Stimulated activated naive CD8-positive, alpha-beta T cell treated with anti-CD3 and anti-CD28 coated beads, Interleukin-15, Interleukin-2, amounts not matched to agents 100 ng/mL and 50 ng/mL, for 24 hours (primary cell): ENCODE measurements around the gene ZC3HAV1.
"Not testable (repeated sequence)": the region's sequence is repeated elsewhere in the genome, so short reads cannot be mapped to it uniquely, and the experiment has no call there.

Source experiments
- H3K27ac Mint-ChIP-seq: one replicate; pipeline ENCODE4 v1.8.0; 2021; ENCODE audit warnings: mild to moderate bottlenecking, mixed read lengths
- H3K27me3 Mint-ChIP-seq: one replicate; pipeline ENCODE4 v1.8.0; 2021; ENCODE audit warnings: mixed read lengths
- H3K36me3 Mint-ChIP-seq: one replicate; pipeline ENCODE4 v1.8.0; 2021; ENCODE audit warnings: low read depth, mixed read lengths
- H3K4me1 Mint-ChIP-seq: one replicate; pipeline ENCODE4 v1.8.0; 2021; ENCODE audit warnings: low read depth, mixed read lengths
- H3K4me3 Mint-ChIP-seq: one replicate; pipeline ENCODE4 v1.8.0; 2021; ENCODE audit warnings: mild to moderate bottlenecking, mixed read lengths
- H3K9me3 Mint-ChIP-seq: one replicate; pipeline ENCODE4 v1.8.0; 2021; ENCODE audit warnings: mixed read lengths

Gene ZC3HAV1

DNA sequence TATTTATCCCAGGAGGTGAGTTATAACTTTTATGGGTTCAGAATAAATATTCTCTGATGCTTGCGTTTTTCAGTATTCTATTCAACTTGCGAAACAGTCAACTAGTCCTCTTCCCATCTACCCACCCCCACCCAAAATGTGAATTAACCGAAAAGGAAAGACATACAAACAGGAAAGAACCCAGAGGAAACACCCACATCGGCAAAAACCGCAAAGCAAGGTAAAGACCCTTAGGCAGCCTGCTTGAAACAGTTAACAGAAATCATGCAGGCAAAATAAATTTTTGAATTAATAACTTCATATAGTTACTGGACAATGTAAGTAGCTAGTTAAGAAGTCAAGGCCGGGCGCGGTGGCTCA is 5.4 kb downstream of the ZC3HAV1 start:
- Mint-ChIP-seq H3K9me3 (no peaks in the 10 kb centered on the region), H3K4me3 (peak overlapping the region; percentile 96), H3K27me3 (no peaks in the 10 kb centered on the region), H3K4me1 (peaks cover 56% of the 10 kb centered on the region), H3K36me3 (peaks cover 76% of the 10 kb centered on the region), H3K27ac (peak overlapping the region; percentile 93)

DNA sequence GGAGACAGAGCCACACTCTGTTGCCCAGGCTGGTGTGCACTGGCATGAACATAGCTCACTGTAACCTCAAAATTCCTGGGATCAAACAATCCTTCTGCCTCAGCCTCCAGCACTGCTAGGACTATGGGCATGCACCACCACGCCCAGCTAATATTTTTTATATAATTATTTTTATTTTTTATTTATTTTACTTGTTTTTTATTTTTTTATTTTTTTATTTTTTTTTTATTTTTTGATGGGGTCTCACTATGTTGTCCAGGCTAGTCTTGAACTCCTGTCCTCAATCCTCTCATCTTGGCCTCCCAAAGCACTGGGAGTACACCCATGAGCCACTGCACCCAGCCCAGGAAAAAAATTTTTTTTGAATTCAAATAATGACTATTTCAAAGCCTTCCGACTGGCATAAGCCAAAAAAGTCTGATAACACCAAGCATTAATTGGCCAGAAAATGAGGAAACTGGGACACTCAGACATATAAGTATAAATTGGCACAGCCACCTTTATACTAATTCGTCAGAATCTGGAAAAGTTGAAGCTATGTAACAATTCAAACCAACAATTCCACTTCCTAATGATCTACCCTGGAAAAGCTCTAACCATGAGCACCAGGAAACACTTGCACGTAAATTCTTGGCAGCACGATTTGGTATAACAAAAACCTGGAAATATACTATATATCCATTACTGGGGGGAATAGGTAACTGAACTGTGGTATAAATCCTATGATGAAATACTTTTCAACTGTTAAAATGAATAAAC is 6.3 kb downstream of the ZC3HAV1 start:
- Mint-ChIP-seq H3K4me3 (peak overlapping the region; percentile 96), H3K36me3 (peaks cover 81% of the 10 kb centered on the region), H3K4me1 (peaks cover 64% of the 10 kb centered on the region), H3K27ac (peak overlapping the region; percentile 93), H3K9me3 (no peaks in the 10 kb centered on the region), H3K27me3 (no peaks in the 10 kb centered on the region)

DNA sequence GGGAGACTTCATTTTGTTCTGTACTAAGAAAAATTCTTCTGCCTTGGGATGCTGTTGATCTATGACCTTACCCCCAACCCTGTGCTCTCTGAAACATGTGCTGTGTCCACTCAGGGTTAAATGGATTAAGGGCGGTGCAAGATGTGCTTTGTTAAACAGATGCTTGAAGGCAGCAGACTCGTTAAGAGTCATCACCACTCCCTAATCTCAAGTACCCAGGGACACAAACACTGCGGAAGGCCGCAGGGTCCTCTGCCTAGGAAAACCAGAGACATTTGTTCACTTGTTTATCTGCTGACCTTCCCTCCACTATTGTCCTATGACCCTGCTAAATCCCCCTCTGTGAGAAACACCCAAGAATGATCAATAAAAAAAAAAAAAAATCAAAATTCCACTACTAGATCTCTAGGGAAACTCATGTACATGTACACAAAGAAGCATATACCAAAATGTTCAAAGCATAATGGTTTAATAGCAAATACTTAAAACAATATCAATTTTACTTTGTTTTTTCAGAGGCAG is 7.8 kb downstream of the ZC3HAV1 start:
- not testable (repeated sequence) for H3K27me3 Mint-ChIP-seq, H3K9me3 Mint-ChIP-seq
- Mint-ChIP-seq H3K36me3 (peaks cover 78% of the 10 kb centered on the region), H3K4me1 (peaks cover 78% of the 10 kb centered on the region), H3K4me3 (peak overlapping the region; percentile 81), H3K27ac (peak overlapping the region; percentile 82)

DNA sequence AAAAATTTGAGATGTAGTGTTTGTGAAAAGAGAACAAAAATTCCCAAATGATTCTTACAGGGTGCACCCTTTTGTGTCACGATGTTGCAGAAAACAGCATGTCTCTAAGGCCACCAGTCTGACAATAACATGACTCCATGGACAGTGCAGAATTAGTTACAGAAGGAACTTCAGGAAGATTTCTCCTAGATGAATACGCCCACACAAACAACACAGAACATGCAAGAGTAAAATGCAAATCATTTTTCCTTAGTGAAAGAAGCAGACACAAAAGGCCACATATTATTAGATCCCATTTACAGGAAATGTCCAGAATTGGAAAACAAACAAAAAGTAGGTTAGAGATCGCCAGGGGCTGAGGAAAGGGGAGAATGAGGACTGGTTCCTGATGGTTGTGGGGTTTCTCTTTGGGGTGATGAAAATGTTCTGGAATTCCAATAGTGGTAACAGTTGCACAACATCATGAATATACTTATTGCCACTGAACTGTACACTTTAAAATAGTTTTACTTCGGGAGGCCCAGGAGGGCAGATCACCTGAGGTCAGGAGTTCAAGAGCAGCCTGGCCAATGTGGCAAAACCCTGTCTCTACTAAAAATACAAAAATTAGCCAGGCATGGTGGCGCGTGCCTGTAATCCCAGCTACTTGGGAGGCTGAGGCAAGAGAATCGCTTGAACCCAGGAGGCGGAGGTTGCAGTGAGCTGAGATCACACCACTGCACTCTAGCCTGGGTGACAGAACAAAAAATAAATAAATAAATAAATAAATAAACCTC is 10.2 kb downstream of the ZC3HAV1 start:
- no peaks in the 10 kb centered on the region for H3K9me3 Mint-ChIP-seq
- peaks cover 92% of the 10 kb centered on the region for H3K4me1 Mint-ChIP-seq
- H3K36me3 Mint-ChIP-seq: peaks cover 81% of the 10 kb centered on the region
- H3K27me3 Mint-ChIP-seq: no peaks in the 10 kb centered on the region
- peak overlapping the region; percentile 64 for H3K4me3 Mint-ChIP-seq
- H3K27ac Mint-ChIP-seq: peak overlapping the region; percentile 89

DNA sequence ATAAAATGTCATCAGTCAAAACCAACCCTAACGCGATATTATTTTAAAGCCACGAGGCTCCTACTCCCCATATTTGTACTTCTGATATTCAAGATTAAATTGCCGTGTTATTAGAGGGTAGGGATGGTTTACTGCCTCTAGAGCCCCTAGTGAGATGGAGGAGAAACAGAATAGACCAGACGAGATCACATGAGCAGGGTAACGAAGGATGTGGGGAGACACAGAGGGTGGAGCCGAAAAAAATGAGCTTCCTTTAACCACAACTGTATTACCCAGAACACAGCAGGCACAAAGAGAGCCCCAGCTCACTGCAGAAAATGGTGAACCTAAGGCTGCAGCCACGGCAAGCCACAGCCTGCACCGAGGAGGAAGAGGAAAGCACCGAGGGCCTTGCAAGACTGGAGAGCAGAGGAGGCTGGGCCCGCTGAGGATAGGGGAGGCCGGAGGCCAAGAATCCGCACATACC is 14.3 kb downstream of the ZC3HAV1 start:
- H3K27ac Mint-ChIP-seq: peak overlapping the region; percentile 93
- no peaks in the 10 kb centered on the region for H3K27me3 Mint-ChIP-seq
- peaks cover 97% of the 10 kb centered on the region for H3K4me1 Mint-ChIP-seq
- no peaks in the 10 kb centered on the region for H3K9me3 Mint-ChIP-seq
- peak overlapping the region; percentile 79 for H3K4me3 Mint-ChIP-seq
- H3K36me3 Mint-ChIP-seq: peaks cover 84% of the 10 kb centered on the region

DNA sequence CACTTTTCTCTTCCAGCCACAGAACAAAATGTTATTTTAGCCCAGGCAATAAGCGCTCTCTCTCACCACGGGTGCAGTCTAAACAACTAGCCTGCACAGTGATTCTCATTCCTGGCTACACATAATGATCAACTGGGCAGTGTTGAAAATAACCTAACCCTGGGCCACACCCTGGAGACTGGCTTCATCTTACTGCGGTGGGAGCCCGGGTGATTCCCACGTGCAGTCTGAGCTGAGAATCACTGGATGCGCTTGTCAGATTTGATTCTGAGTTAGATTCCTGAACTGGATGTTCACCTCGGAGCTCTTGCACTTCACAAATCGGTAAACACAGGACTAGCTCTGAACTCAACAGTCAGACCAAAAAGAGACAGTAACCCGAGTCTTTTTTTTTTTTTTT is 14.9 kb downstream of the ZC3HAV1 start:
- H3K27ac Mint-ChIP-seq: peak overlapping the region; percentile 93
- H3K9me3 Mint-ChIP-seq: no peaks in the 10 kb centered on the region
- no peaks in the 10 kb centered on the region for H3K27me3 Mint-ChIP-seq
- H3K36me3 Mint-ChIP-seq: peaks cover 80% of the 10 kb centered on the region
- H3K4me1 Mint-ChIP-seq: peaks cover 92% of the 10 kb centered on the region
- H3K4me3 Mint-ChIP-seq: peak overlapping the region; percentile 79

DNA sequence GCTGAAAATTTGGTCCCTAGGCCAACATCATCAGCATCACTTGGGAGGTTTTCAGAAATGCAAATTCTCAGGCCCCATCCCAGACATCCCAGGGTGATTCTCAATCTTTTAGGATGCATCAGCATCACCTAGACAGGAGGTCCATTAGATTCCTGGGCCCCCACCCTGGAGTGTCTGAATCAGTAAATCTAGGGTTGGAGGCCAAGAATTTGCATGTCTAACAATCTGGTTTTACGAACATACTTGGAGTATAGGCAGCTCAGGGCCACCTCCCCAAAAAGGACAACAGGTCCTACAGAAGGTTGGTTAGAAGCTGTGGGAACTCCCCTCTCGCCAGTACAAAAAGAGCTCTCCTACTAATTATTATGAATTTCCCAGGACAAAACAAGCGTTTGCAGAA is 15.5 kb downstream of the ZC3HAV1 start:
- peaks cover 81% of the 10 kb centered on the region for H3K36me3 Mint-ChIP-seq
- H3K27me3 Mint-ChIP-seq: no peaks in the 10 kb centered on the region
- H3K4me1 Mint-ChIP-seq: peaks cover 92% of the 10 kb centered on the region
- H3K27ac Mint-ChIP-seq: peak overlapping the region; percentile 93
- peak overlapping the region; percentile 79 for H3K4me3 Mint-ChIP-seq
- H3K9me3 Mint-ChIP-seq: no peaks in the 10 kb centered on the region

DNA sequence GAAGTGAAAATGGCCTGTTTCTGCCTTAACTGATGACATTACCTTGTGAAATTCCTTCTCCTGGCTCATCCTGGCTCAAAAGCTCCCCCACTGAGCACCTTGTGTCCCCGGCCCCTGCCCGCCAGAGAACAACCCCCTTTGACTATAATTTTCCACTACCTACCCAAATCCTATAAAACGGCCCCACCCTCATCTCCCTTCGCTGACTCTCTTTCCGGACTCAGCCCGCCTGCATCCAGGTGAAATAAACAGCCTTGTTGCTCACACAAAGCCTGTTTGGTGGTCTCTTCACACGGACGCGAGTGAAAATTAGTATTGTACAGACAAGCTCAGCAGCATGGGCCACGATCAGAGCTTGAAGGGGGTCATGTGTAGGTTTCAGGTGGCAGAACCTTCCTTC is 16.0 kb downstream of the ZC3HAV1 start:
- H3K36me3 Mint-ChIP-seq: peaks cover 81% of the 10 kb centered on the region
- H3K4me1 Mint-ChIP-seq: peaks cover 89% of the 10 kb centered on the region

DNA sequence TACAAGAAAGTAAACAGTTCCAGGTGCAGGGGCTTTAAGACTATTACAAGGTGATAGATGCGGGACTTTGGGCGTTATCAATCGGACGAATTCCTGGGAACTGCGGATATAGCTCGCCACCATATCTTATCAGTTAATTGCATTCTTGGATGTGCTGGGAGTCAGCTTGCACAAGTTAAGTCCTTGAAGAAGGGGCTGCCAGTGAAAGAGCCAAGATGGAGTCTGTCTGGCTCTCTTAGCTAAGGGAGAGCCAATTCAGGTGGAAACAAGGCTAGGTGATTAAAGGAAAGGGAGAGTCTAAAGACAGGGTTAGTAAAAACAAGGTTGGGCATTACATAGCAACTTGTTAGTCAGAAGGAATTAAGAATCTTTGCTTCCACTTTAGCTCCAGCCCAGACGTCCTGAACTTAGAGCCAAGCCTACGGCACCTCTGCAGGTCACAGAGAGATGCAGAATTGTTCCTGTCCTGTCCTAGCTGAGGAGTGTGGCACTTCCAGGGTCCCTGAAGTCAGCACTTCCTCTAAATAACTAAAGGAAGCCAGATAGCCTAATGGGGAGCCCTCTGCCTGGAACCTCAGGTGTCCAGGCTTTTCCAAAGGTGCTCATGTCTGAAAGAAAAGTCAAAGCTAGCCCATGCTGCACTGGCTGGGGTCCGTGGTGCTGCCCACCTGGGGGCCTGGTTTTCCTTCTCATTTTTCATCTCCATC is 17.3 kb downstream of the ZC3HAV1 start:
- no peaks in the 10 kb centered on the region for H3K27me3 Mint-ChIP-seq
- peak overlapping the region; percentile 79 for H3K4me3 Mint-ChIP-seq

More for the DNA sequence above, 16.0 kb downstream of the ZC3HAV1 start:
- H3K27ac Mint-ChIP-seq: peak overlapping the region; percentile 93
- peak overlapping the region; percentile 79 for H3K4me3 Mint-ChIP-seq
- not testable (repeated sequence) for H3K9me3 Mint-ChIP-seq, H3K27me3 Mint-ChIP-seq

DNA sequence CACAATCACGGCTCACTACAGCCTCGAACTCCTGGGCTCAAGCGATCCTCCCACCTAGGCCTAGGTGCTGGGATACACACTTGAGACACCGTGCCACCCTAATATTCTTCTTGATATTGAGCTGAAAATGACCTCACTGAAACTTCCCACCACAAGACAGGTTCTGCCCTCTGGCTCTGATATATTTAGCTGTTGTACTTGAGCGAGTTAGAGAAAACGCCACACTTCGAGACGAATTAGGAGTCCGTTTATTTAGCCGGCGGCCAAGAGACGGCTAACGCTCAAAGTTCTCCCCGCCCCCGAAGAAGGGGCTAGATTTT is 17.9 kb downstream of the ZC3HAV1 start:
- Mint-ChIP-seq H3K36me3 (peaks cover 84% of the 10 kb centered on the region), H3K4me3 (peak overlapping the region; percentile 79)

More for the DNA sequence above, 17.3 kb downstream of the ZC3HAV1 start:
- peak overlapping the region; percentile 93 for H3K27ac Mint-ChIP-seq
- H3K36me3 Mint-ChIP-seq: peaks cover 84% of the 10 kb centered on the region
- peaks cover 86% of the 10 kb centered on the region for H3K4me1 Mint-ChIP-seq
- H3K9me3 Mint-ChIP-seq: peaks cover 7% of the 10 kb centered on the region

DNA sequence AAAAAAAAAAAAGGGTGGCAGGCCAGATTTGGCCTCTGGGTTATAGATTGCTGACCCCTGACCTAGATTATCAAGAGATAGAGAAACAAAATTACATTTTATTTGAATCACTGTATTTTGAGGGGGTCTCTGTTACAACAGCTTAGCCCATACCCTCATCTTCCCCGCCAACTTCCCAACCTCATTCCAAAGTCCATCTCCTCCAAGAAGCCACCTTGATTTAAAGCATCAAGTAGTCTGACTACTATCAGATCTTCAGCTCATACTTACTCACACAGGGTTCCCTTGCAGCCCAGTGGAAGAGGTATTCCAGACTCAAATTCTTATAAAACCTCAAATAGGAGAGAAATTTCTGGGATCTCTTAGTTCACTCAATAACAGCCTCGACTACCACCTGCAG is 20.4 kb downstream of the ZC3HAV1 start:
- no peak overlapping the region for H3K27ac Mint-ChIP-seq
- H3K36me3 Mint-ChIP-seq: peaks cover 89% of the 10 kb centered on the region
- peaks cover 86% of the 10 kb centered on the region for H3K4me1 Mint-ChIP-seq
- H3K9me3 Mint-ChIP-seq: peaks cover 14% of the 10 kb centered on the region
- H3K4me3 Mint-ChIP-seq: no peak overlapping the region
- H3K27me3 Mint-ChIP-seq: no peaks in the 10 kb centered on the region

More for the DNA sequence above, 17.9 kb downstream of the ZC3HAV1 start:
- H3K27ac Mint-ChIP-seq: peak overlapping the region; percentile 93
- H3K4me1 Mint-ChIP-seq: peaks cover 86% of the 10 kb centered on the region
- peaks cover 13% of the 10 kb centered on the region for H3K9me3 Mint-ChIP-seq
- no peaks in the 10 kb centered on the region for H3K27me3 Mint-ChIP-seq

DNA sequence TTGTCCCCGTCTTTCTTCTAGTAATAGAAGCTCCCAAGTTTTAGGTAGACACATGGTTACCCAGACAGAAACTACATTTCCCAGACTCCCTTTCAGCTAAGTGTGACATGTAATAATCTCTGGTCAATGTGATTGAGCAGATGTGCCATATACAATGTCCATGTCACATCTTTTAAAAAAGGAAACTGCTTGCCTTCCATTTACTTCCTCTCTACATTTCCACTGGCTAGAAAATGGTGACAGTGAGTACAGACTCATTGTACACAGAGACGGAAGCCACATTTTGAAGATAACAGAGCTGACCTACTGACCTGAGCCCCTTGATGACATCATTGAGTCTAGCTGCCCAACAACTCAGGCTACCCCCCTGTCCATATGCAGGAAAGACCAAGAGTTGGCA is 21.3 kb downstream of the ZC3HAV1 start:
- Mint-ChIP-seq H3K4me3 (no peak overlapping the region), H3K4me1 (peaks cover 86% of the 10 kb centered on the region), H3K36me3 (peaks cover 89% of the 10 kb centered on the region), H3K27me3 (no peaks in the 10 kb centered on the region), H3K27ac (peak overlapping the region; percentile 80), H3K9me3 (peaks cover 14% of the 10 kb centered on the region)

DNA sequence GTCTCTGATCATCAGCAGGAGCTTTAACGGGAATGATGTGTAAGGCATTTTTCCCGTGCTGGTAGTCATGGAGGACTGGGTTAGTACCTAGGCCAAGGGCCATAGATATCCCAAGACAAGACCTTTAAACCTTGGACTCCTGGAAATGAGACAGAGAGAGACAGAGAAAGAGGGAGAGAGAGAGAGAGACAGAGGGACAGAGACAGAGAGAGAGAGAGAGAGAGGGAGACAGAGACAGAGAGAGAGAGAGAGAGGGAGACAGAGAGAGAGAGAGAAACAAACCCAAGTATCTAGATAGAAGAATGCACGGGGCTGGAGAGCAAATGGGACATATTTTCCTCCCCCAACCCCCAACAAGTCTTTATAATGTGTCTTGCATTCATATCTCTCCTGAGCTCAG is 22.3 kb downstream of the ZC3HAV1 start:
- Mint-ChIP-seq H3K27me3 (no peaks in the 10 kb centered on the region), H3K27ac (peak overlapping the region; percentile 82), H3K4me1 (peaks cover 86% of the 10 kb centered on the region), H3K4me3 (no peak overlapping the region), H3K9me3 (peaks cover 14% of the 10 kb centered on the region), H3K36me3 (peaks cover 91% of the 10 kb centered on the region)

DNA sequence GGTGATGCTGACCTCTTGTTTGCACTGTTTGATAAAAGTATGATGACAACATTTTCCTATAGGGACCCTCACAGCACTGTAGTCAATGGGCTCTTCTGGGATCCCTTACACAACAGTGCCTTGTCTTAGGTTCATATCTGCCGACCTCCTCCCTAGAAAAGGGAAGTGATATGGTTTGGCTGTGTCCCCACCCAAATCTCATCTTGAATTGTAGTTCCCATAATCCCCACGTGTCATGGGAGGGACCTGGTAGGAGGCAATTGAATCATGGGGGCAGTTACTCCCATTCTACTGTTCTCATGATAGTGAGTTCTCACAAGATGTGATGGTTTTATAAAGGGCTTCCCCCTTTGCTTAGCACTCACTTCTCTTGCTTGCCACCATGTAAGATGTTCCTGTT is 23.1 kb downstream of the ZC3HAV1 start:
- Mint-ChIP-seq H3K9me3 (peaks cover 14% of the 10 kb centered on the region), H3K36me3 (peaks cover 91% of the 10 kb centered on the region), H3K4me1 (peaks cover 86% of the 10 kb centered on the region), H3K4me3 (no peak overlapping the region), H3K27me3 (no peaks in the 10 kb centered on the region), H3K27ac (peak overlapping the region; percentile 82)

DNA sequence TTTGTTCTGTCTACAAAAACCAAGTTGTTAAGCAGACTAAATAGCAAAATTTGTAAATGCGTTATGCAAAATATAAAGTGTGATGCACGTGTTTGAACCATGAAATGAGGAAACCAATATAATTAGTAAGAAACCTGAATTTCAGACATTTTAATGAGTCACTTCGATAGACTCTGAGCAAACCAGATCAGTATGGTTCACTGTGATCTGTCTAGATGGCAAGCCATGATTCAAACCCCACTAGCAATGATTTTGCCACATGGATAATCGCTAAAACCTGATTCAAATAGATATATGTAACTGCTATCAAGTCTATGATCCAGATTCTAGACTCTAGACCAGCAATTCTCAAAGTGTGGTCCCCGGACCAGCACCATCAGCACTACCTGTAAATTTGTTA is 24.8 kb downstream of the ZC3HAV1 start:
- peaks cover 98% of the 10 kb centered on the region for H3K36me3 Mint-ChIP-seq
- peak overlapping the region; percentile 84 for H3K27ac Mint-ChIP-seq
- peaks cover 14% of the 10 kb centered on the region for H3K9me3 Mint-ChIP-seq
- no peaks in the 10 kb centered on the region for H3K27me3 Mint-ChIP-seq
- peaks cover 92% of the 10 kb centered on the region for H3K4me1 Mint-ChIP-seq
- H3K4me3 Mint-ChIP-seq: peak overlapping the region; percentile 66
